SU-DHL-6 (cell line): ENCODE data around the gene WDR7.

ENCODE experiments used
- EZH2phosphoT487 ChIP-seq: fragments of 200-600 bp; sonication (generic), shearing (Covaris generic); conservative IDR thresholded peaks from 2 replicates; pipeline ENCODE4 v1.6.1; 2018; ENCODE audit warnings: mild to moderate bottlenecking, antibody characterized with exemption, low read length, moderate library complexity, mixed read lengths
- TF ChIP-seq, protein P1 (sequence below): fragments of 200-600 bp; sonication (generic); IDR thresholded peaks from one replicate; pipeline ENCODE4 v1.5.1; 2017; ENCODE audit warnings: antibody characterized with exemption, mild to moderate bottlenecking, low read length, moderate library complexity; ENCODE audit not compliant: insufficient read depth, poor library complexity, severe bottlenecking

- TF ChIP-seq, protein P1, sequence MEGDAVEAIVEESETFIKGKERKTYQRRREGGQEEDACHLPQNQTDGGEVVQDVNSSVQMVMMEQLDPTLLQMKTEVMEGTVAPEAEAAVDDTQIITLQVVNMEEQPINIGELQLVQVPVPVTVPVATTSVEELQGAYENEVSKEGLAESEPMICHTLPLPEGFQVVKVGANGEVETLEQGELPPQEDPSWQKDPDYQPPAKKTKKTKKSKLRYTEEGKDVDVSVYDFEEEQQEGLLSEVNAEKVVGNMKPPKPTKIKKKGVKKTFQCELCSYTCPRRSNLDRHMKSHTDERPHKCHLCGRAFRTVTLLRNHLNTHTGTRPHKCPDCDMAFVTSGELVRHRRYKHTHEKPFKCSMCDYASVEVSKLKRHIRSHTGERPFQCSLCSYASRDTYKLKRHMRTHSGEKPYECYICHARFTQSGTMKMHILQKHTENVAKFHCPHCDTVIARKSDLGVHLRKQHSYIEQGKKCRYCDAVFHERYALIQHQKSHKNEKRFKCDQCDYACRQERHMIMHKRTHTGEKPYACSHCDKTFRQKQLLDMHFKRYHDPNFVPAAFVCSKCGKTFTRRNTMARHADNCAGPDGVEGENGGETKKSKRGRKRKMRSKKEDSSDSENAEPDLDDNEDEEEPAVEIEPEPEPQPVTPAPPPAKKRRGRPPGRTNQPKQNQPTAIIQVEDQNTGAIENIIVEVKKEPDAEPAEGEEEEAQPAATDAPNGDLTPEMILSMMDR, result no peak
- TF ChIP-seq EZH2phosphoT487, result no peak
Measured at GRCh38 chr18:57009844-57010243, 358.7 kb downstream of the WDR7 start.
